Panc1 (cell line): ENCODE measurements around the gene VEGFA. TPM values are rescaled to one million over a fixed set of nuclear protein-coding genes. Genes with fewer than 3 reads are reported as not detected.

Source experiments
- ATAC-seq: fragments of 200-7000 bp; cut with Tn5 transposase; 2 replicates; pipeline ENCODE4 v1.9.1; 2020; ENCODE audit warnings: mild to moderate bottlenecking, moderate library complexity
- BruUV-seq: library from RNA; stranded (reverse); fragments of 400-500 nt; replicated peaks from 2 replicates; lab custom pipeline; 2021; lab: Mats Ljungman, UMichigan
- CTCF ChIA-PET: fragments of 300-600 bp; sonication (Branson Sonifier 250); formaldehyde crosslinking; loops from one replicate; lab custom pipeline; 2022; ENCODE audit warnings: antibody characterized with exemption; lab: Charles Lee
- POLR2A ChIA-PET: fragments of 300-600 bp; sonication (Branson Sonifier 250); formaldehyde crosslinking; loops from one replicate; lab custom pipeline; 2022; ENCODE audit warnings: antibody characterized with exemption; lab: Charles Lee
- DNase-seq: peaks from one replicate; pipeline ENCODE4 v3.0.0-alpha.2; 2010; ENCODE audit warnings: low read depth, low spot score
- H3K27ac ChIP-seq: 2 replicates; pipeline ENCODE4 v1.5.1; 2011; ENCODE audit warnings: mild to moderate bottlenecking, low read length, inconsistent platforms
- H3K27me3 ChIP-seq: fragments of 200-500 bp; sonication (Bioruptor generic); 2 replicates; pipeline ENCODE4 v1.6.0; 2014; ENCODE audit warnings: low read length, inconsistent platforms; ENCODE audit not compliant: control insufficient read depth, insufficient read depth
- H3K36me3 ChIP-seq: fragments of 200-500 bp; sonication (Bioruptor generic); 2 replicates; pipeline ENCODE4 v1.5.1; 2014; ENCODE audit warnings: inconsistent platforms, mild to moderate bottlenecking, low read length, moderate library complexity; ENCODE audit not compliant: control insufficient read depth, insufficient read depth
- H3K4me1 ChIP-seq: 2 replicates; pipeline ENCODE4 v1.5.1; 2011; ENCODE audit warnings: inconsistent platforms, mild to moderate bottlenecking, low read length, moderate library complexity; ENCODE audit not compliant: control insufficient read depth, insufficient read depth
- H3K4me3 ChIP-seq, 2 experiments: 2 replicates each; pipeline ENCODE4 v1.5.1; 2011 to 2012; ENCODE audit warnings: low read depth in 2 of 2, low read length in 2 of 2, mild to moderate bottlenecking in 2 of 2, inconsistent platforms in 1 of 2, moderate library complexity in 1 of 2
- H3K9me3 ChIP-seq: fragments of 200-500 bp; sonication (Bioruptor generic); 2 replicates; pipeline ENCODE4 v1.5.1; 2014; ENCODE audit warnings: low read depth, mild to moderate bottlenecking, inconsistent platforms, low read length, moderate library complexity; ENCODE audit not compliant: control insufficient read depth, insufficient read depth
- POLR2AphosphoS5 ChIP-seq: IDR thresholded peaks from 2 replicates; pipeline ENCODE4 v1.6.1; 2012; ENCODE audit warnings: mild to moderate bottlenecking, low read depth, low read length, moderate library complexity
- SIN3A ChIP-seq: IDR thresholded peaks from 2 replicates; pipeline ENCODE4 v1.6.1; 2012; ENCODE audit warnings: low read depth, mild to moderate bottlenecking, low read length, moderate library complexity, borderline replicate concordance; ENCODE audit not compliant: insufficient read depth
- TCF7L2 ChIP-seq: IDR thresholded peaks from 2 replicates; pipeline ENCODE4 v1.6.1; 2011; ENCODE audit warnings: mild to moderate bottlenecking, low read depth, low read length, inconsistent platforms
- in situ Hi-C: cut with HindIII; loops from 2 replicates; pipeline ENCODE4 v1.10.0; 2016; ENCODE audit warnings: low sequenced_read_pairs, low pct_unique_long_range_greater_than_20kb
- intact Hi-C: fragments of 100-400 bp; cut with micrococcal nuclease; formaldehyde crosslinking; loops from one replicate; pipeline ENCODE4 v1.10.0; 2022; ENCODE audit not compliant: unreplicated experiment
- total RNA-seq: library from RNA; stranded (reverse); gene quantifications from one replicate; pipeline ENCODE4 v1.2.1, GENCODE V29; 2021; ENCODE audit not compliant: unreplicated experiment
- TF ChIP-seq, protein P1 (sequence below), 2 experiments: IDR thresholded peaks; 2 replicates each; pipeline ENCODE4 v1.6.1; 2011 to 2012; ENCODE audit warnings: low read depth in 2 of 2, control low read depth in 1 of 2, low read length in 1 of 2, mild to moderate bottlenecking in 1 of 2, moderate library complexity in 1 of 2; ENCODE audit not compliant: insufficient read depth in 1 of 2
- TF ChIP-seq, protein P2 (sequence below): fragments of 450-650 bp; IDR thresholded peaks from 2 replicates; pipeline ENCODE4 v1.5.1; 2017; ENCODE audit warnings: mild to moderate bottlenecking

VEGFA gene
- total RNA-seq, 1 experiment from 2014 or later = 98.7 TPM

DNA sequence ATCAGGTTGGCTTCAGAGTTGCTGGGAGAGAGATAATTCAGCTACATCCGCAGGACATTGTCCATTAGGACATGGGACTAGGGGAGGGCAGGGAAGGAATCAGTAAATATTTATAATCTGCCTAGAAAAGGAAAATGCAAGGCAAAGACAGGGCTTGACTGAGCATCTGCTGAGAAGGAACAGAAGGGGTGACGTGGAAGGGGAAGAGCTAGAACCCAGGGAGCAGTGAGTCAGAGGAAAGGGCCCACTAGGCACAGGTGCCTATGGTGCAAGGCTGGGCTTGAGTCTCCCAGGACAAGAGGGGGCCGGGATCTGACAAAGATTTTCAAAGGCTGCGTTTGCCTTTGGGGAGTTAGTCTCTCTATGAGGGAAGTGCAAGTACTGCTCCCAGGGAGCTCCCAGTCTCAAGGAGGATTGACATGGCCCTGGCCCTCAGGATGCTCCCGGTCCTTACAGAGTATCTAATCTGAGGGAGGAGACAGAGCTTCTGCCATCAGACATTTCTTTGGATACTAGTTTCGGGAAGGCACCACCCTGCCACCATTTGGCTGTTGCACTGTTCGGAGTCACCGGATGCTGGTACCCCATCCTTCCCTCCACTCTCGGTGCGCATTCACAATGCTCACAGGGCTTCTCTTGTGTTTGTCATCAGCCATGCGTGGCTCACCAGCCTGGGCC, 21.9 kb downstream of the VEGFA start:
- H3K27ac ChIP-seq = no peak overlapping the region
- no peak for ATAC-seq
- no peaks in the 10 kb centered on the region for H3K27me3 ChIP-seq
- intact Hi-C loops (no loop called here), in situ Hi-C loops (no loop called here)
- H3K36me3 ChIP-seq = no peaks in the 10 kb centered on the region
- ChIA-PET POLR2A (no interaction called here), CTCF (no interaction called here)
- no TSS peak for BruUV-seq
- no peak overlapping the region for H3K4me3 ChIP-seq
- TF ChIP-seq, protein P1, sequence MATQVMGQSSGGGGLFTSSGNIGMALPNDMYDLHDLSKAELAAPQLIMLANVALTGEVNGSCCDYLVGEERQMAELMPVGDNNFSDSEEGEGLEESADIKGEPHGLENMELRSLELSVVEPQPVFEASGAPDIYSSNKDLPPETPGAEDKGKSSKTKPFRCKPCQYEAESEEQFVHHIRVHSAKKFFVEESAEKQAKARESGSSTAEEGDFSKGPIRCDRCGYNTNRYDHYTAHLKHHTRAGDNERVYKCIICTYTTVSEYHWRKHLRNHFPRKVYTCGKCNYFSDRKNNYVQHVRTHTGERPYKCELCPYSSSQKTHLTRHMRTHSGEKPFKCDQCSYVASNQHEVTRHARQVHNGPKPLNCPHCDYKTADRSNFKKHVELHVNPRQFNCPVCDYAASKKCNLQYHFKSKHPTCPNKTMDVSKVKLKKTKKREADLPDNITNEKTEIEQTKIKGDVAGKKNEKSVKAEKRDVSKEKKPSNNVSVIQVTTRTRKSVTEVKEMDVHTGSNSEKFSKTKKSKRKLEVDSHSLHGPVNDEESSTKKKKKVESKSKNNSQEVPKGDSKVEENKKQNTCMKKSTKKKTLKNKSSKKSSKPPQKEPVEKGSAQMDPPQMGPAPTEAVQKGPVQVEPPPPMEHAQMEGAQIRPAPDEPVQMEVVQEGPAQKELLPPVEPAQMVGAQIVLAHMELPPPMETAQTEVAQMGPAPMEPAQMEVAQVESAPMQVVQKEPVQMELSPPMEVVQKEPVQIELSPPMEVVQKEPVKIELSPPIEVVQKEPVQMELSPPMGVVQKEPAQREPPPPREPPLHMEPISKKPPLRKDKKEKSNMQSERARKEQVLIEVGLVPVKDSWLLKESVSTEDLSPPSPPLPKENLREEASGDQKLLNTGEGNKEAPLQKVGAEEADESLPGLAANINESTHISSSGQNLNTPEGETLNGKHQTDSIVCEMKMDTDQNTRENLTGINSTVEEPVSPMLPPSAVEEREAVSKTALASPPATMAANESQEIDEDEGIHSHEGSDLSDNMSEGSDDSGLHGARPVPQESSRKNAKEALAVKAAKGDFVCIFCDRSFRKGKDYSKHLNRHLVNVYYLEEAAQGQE (IDR thresholded peaks at IDR 0.05; ENCODE audit: insufficient read depth in 1 of 2, low read depth in 2 of 2, low read length in 1 of 2) = no peak
- no peak for TF ChIP-seq POLR2AphosphoS5
- TF ChIP-seq SIN3A = no peak
- no peak for TF ChIP-seq TCF7L2
- TF ChIP-seq, protein P2, sequence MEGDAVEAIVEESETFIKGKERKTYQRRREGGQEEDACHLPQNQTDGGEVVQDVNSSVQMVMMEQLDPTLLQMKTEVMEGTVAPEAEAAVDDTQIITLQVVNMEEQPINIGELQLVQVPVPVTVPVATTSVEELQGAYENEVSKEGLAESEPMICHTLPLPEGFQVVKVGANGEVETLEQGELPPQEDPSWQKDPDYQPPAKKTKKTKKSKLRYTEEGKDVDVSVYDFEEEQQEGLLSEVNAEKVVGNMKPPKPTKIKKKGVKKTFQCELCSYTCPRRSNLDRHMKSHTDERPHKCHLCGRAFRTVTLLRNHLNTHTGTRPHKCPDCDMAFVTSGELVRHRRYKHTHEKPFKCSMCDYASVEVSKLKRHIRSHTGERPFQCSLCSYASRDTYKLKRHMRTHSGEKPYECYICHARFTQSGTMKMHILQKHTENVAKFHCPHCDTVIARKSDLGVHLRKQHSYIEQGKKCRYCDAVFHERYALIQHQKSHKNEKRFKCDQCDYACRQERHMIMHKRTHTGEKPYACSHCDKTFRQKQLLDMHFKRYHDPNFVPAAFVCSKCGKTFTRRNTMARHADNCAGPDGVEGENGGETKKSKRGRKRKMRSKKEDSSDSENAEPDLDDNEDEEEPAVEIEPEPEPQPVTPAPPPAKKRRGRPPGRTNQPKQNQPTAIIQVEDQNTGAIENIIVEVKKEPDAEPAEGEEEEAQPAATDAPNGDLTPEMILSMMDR = no peak
- no peak for DNase-seq
- no peaks in the 10 kb centered on the region for H3K9me3 ChIP-seq
- H3K4me1 ChIP-seq = no peaks in the 10 kb centered on the region

DNA sequence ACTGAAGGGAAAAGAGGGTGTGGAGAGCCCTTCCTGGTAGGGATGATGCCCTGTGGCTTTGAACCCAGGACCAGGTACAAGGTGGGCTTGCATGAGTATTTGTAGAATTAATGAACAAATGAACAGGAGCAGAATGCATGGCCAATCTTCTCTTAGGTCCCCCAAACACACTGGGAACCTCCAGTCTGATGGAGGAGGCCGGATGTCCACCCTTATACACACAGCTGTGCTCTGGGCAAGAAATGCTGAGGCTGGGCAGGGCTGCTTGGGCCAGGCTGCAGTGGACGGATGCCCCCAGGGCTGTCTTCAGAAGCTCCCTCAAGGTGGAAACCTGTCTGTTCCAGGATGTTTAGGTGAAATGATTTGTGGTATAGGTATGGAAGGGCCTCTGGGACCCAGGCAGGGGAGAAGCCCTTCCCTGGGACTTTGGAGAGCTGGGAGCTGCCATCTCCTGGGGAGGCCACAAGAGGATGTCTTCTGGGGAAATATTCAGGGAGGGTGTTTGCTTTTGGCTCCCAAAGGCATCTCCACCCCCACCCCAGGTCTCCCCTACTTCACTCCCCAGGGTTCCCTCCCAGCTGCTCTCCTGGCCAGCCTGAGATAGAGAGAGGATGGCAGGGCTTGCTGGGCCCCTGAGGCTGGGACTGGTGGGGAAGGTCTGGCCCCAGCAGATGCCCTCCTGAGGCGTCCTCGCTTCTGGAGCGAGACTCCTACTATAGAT, 23.3 kb downstream of the VEGFA start:
- Histone ChIP-seq H3K4me3 (no peak overlapping the region), H3K36me3 (no peaks in the 10 kb centered on the region), H3K27me3 (no peaks in the 10 kb centered on the region), H3K9me3 (no peaks in the 10 kb centered on the region), H3K27ac (no peak overlapping the region), H3K4me1 (peaks cover 2% of the 10 kb centered on the region; the same call in 1 of the 2 replicates)
- in situ Hi-C loops = no loop called here
- intact Hi-C loops = no loop called here
- DNase-seq (no peak), ATAC-seq (no peak)
- no TSS peak for BruUV-seq
- ChIA-PET POLR2A (no interaction called here), CTCF (interaction anchor here (0.6 kb wide), 1 partner anchor 23 kb away, joined by 5 read pairs; the partner anchor contains the start of gene VEGFA)
- TF ChIP-seq POLR2AphosphoS5 = no peak
- no peak for TF ChIP-seq TCF7L2
- TF ChIP-seq, protein P1 (IDR thresholded peaks at IDR 0.05; ENCODE audit: insufficient read depth in 1 of 2, low read depth in 2 of 2, low read length in 1 of 2) = no peak
- TF ChIP-seq SIN3A = no peak
- TF ChIP-seq, protein P2 = no peak
